Small intestine (tissue), 7 donors: Measurements from ENCODE around the gene ATF6. TPM values are rescaled to one million over a fixed set of nuclear protein-coding genes. Genes with fewer than 3 reads are reported as not detected.

Experiments used
- DNase-seq, 2 donors: peaks; one replicate each; pipeline versions ENCODE4 v3.0.0 to v3.0.0-alpha.2; 2013
- FAIRE-seq: peaks from 2 replicates; lab custom pipeline; 2012; peaks lifted over from hg19 to GRCh38; lab: Jason Lieb, UNC
- H3K27ac ChIP-seq, 3 donors: one replicate each; pipeline ENCODE4 v1.5.1; 2013; ENCODE audit warnings: low read length in 2 of 3, mild to moderate bottlenecking in 2 of 3, control low read depth in 1 of 3, inconsistent platforms in 1 of 3, low read depth in 1 of 3, moderate library complexity in 1 of 3
- H3K27me3 ChIP-seq, 3 donors: one replicate each; pipeline ENCODE4 v1.6.1; 2013; ENCODE audit warnings: low read length in 3 of 3, inconsistent platforms in 1 of 3; ENCODE audit not compliant: control insufficient read depth in 3 of 3, insufficient read depth in 3 of 3
- H3K36me3 ChIP-seq, 3 donors: one replicate each; pipeline ENCODE4 v1.6.1; 2013; ENCODE audit warnings: low read length in 3 of 3, inconsistent platforms in 1 of 3, low read depth in 1 of 3, mild to moderate bottlenecking in 1 of 3, moderate library complexity in 1 of 3; ENCODE audit not compliant: control insufficient read depth in 3 of 3, insufficient read depth in 2 of 3
- H3K4me1 ChIP-seq, 3 donors: one replicate each; pipeline ENCODE4 v1.6.1; 2013; ENCODE audit warnings: low read length in 2 of 3, inconsistent platforms in 1 of 3, low read depth in 1 of 3, mild to moderate bottlenecking in 1 of 3, moderate library complexity in 1 of 3; ENCODE audit not compliant: control insufficient read depth in 3 of 3, insufficient read depth in 2 of 3
- H3K4me3 ChIP-seq, 3 donors: one replicate each; pipeline ENCODE4 v1.5.1; 2013; ENCODE audit warnings: low read length in 3 of 3, control low read depth in 1 of 3, inconsistent platforms in 1 of 3, low read depth in 1 of 3, mild to moderate bottlenecking in 1 of 3, moderate library complexity in 1 of 3
- H3K9me3 ChIP-seq, 2 donors: one replicate each; pipeline ENCODE4 v1.6.1; 2013; ENCODE audit warnings: low read depth in 1 of 2, low read length in 1 of 2; ENCODE audit not compliant: control insufficient read depth in 2 of 2, insufficient read depth in 1 of 2
- WGBS, 3 donors: extraction: QIAGEN DNeasy Blood & Tissue Kit; methylation state at CpG; one replicate each; pipeline ENCODE4 v1.1.7; 2013; 5-methylcytosine and 5-hydroxymethylcytosine counted together
- polyA plus RNA-seq, 4 donors: library from polyadenylated mRNA; stranded (reverse) in 3 of 4; unstranded in 1 of 4; fragments of 200-250 nt in 3 of 4; fragments of 120-200 nt in 1 of 4; gene quantifications; one replicate each; pipeline versions ENCODE4 v1.2.1 to v1.2.3, GENCODE V29; 2013
- donor health status: healthy with polysubstance abuse.
- donor health status: control.
- donor health status: control.
- donor health status: Bipolar disorder and iron deficiency.
- donor health status: healthy.

ATF6 gene
- polyA plus RNA-seq, 4 donors: 2.7 to 19.6 (median 6.1) TPM

GRCh38 chr1:161981126-161981525, 215.0 kb downstream of the ATF6 start:
- DNase-seq (no peak), FAIRE-seq (no peak)
- H3K27ac ChIP-seq: no peak overlapping the region
- peaks cover 0 to 6% (median 0%) of the 10 kb centered on the region in 3 donors for H3K36me3 ChIP-seq
- 79 to 91% (median 86%) methylated on average over 8 of the region's 8 CpGs for WGBS, 3 donors
- no peaks in the 10 kb centered on the region for H3K4me1 ChIP-seq
- peaks cover 0 to 3% (median 0%) of the 10 kb centered on the region in 3 donors for H3K27me3 ChIP-seq
- H3K9me3 ChIP-seq: no peaks in the 10 kb centered on the region
- H3K4me3 ChIP-seq: no peak overlapping the region

DNA sequence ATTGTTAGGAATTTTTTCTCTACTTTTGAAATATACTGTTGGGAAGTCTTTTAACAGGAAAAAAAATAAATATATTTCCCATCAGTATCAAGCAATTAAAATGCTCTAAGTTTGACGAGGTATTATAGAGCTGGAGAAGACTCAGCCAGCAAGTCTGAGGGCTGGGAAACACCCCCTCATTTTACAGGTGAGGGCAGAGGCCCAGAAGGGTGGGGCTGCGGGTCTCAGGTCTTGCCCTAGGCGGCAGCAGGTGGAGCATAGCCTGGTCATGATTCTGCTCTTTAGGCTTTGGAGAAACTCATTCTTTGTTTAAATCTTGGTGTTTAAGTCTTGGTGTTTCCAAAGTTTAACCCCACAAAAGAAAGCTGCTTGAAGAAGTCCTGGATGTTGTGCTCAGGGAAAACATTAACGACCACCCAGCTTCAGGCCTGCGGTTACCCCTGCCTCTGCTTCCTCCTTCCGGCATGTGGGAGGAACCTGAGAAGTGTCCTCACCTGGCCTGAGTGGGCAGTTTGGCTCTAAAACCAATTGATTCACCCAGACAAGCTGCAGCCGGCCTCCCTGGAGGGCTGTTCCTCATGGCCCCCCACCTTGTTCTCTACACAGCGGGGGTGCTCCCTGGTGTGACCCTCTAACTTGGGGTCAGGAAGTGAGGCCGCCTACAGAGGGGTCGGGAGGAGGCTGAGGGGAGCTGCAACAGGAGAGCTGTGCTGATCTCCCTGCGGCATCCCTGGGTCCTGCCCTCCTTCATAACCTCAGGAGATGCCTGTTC, 215.8 kb downstream of the ATF6 start:
- no peaks in the 10 kb centered on the region for H3K9me3 ChIP-seq
- peaks cover 0 to 3% (median 0%) of the 10 kb centered on the region in 3 donors for H3K27me3 ChIP-seq
- H3K4me3 ChIP-seq: no peak overlapping the region
- WGBS, 3 donors: 74 to 83% (median 77%) methylated on average over 11 of the region's 11 CpGs
- no peaks in the 10 kb centered on the region for H3K4me1 ChIP-seq
- no peak overlapping the region for H3K27ac ChIP-seq
- DNase-seq: no peak
- H3K36me3 ChIP-seq: peaks cover 0 to 6% (median 0%) of the 10 kb centered on the region in 3 donors
- no peak for FAIRE-seq

DNA sequence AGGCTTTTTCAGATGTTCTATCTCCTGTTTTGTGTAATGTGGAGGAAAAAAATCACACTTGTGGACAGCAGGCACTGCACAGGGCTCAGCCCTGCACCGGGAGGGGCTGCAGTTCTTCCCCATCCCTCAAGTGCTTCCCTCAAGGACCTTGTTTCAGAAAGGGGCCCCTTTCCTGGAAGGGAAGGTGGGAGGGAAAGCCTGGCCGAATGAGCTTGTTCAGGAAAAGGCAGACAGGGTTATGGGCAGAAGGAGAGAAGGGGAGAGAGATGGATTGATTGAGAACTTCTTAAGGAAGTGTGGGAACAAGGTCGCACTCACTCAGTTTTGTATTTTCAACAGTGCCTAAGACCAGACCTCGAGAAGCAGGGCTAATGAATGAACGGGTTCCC, 216.4 kb downstream of the ATF6 start:
- H3K27me3 ChIP-seq: peaks cover 0 to 3% (median 0%) of the 10 kb centered on the region in 3 donors
- no peaks in the 10 kb centered on the region for H3K4me1 ChIP-seq
- no peak overlapping the region for H3K27ac ChIP-seq
- 58 to 78% (median 73%) methylated on average over 5 of the region's 5 CpGs for WGBS, 3 donors
- DNase-seq (no peak), FAIRE-seq (no peak)
- peaks cover 0 to 6% (median 0%) of the 10 kb centered on the region in 3 donors for H3K36me3 ChIP-seq
- H3K9me3 ChIP-seq: peaks cover 0 to 4% of the 10 kb centered on the region in 2 donors
- H3K4me3 ChIP-seq: no peak overlapping the region

DNA sequence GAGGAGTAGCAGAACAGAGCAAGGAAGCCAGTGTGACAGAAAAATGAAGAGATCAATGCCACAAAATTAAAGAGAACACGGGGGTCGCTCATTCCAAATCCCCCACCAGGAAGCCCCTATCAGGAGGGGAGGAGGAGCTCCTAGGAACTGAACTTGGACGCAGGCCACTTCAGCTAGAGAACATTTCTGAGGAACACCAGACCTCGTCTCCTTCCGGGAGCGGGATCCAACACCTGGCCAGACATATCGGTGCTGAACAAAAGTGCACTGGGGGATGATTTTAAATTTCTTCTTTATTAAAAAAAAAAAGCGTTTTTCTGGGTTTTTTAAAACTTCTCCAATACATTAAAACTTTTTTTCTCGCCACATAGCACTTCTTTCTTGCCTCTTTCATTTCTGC, 216.8 kb downstream of the ATF6 start:
- peaks cover 0 to 6% (median 0%) of the 10 kb centered on the region in 3 donors for H3K36me3 ChIP-seq
- H3K4me1 ChIP-seq: no peaks in the 10 kb centered on the region
- FAIRE-seq (no peak), DNase-seq (no peak)
- WGBS, 3 donors: 77 to 88% (median 84%) methylated on average over 9 of the region's 9 CpGs
- no peak overlapping the region for H3K27ac ChIP-seq
- peaks cover 0 to 3% (median 0%) of the 10 kb centered on the region in 3 donors for H3K27me3 ChIP-seq
- H3K4me3 ChIP-seq: no peak overlapping the region
- H3K9me3 ChIP-seq: peaks cover 0 to 8% of the 10 kb centered on the region in 2 donors

DNA sequence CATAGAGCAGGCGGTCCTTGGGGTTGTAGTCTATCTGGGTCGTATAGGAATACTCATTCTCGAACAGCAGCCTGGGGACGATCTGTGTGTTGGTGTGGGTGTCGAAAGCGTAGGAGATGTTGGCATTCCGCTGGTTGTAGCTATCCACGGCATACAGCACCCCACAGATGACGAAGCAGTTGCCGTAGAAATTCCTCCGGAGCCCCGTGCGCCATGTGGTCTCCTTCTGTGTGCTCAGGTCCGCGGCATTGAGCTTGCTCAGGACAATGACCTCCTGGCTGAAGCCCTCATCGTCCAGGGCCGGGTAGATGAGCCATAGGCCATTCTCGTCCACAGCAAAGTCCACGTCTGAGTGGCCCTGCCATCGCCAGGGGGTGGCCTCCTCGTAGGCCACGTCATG, 217.6 kb downstream of the ATF6 start:
- Histone ChIP-seq H3K4me3 (no peak overlapping the region), H3K27ac (no peak overlapping the region), H3K36me3 (peaks cover 0 to 6% (median 0%) of the 10 kb centered on the region in 3 donors), H3K4me1 (no peaks in the 10 kb centered on the region), H3K9me3 (peaks cover 0 to 9% of the 10 kb centered on the region in 2 donors), H3K27me3 (peaks cover 0 to 3% (median 0%) of the 10 kb centered on the region in 3 donors)
- no peak for FAIRE-seq
- WGBS, 3 donors: 92 to 94% (median 93%) methylated on average over 22 of the region's 22 CpGs
- DNase-seq: no peak

DNA sequence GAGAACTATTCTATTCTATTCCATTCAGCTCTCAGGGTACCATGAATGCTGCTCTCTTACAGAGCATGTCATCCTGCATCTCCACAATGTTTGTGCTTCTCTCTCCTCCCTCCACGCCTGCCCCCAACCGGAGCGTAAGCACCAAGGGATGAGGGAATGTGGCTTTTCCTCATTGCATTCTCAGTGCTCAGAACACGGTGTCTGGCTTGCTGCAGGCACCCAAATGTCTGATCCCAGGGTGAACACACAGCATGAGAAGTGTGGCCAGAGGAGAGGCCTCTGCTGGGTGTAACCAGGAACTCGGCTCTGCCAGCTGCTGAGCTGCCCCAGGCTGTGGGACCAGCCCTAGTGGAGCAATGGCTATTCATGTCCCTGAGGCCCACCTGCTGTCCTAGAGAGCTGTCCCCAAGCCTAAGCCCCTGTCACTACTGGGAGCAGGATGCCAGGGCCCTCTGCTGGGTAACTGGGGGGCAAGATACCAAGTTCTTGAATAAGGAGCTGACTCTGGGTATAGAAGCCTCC, 219.2 kb downstream of the ATF6 start:
- H3K9me3 ChIP-seq: peaks cover 0 to 9% of the 10 kb centered on the region in 2 donors
- no peak for FAIRE-seq
- 66 to 82% (median 77%) methylated on average over 5 of the region's 5 CpGs for WGBS, 3 donors

DNA sequence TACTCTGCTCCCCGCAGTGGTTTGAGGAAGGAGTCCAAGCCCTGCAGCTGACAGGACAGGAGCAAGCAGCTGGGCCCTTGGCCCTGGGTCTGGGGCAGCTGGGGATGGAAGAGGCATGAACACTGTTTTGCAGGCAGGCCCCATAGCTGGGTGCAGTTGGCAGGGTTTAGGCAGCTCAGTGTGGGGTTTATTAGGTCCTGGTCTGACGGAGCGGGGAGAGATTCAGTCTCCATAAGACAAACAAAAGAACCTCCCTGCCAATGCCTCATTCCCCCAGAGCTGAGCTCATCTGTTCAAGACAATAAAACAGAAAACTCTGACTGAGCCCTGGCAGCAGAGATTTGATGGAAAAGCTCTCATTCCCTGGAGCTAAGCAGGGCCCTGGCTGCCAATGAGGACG, 220.2 kb downstream of the ATF6 start:
- Histone ChIP-seq H3K4me3 (no peak overlapping the region), H3K27me3 (peaks cover 0 to 3% (median 0%) of the 10 kb centered on the region in 3 donors), H3K9me3 (peaks cover 0 to 10% of the 10 kb centered on the region in 2 donors), H3K27ac (no peak overlapping the region), H3K36me3 (peaks cover 0 to 6% (median 0%) of the 10 kb centered on the region in 3 donors), H3K4me1 (no peaks in the 10 kb centered on the region)
- FAIRE-seq (no peak), DNase-seq (no peak)
- 70 to 76% (median 74%) methylated on average over 4 of the region's 4 CpGs for WGBS, 3 donors

More for the DNA sequence above, 219.2 kb downstream of the ATF6 start:
- Histone ChIP-seq H3K4me3 (no peak overlapping the region), H3K36me3 (peaks cover 0 to 6% (median 0%) of the 10 kb centered on the region in 3 donors), H3K4me1 (no peaks in the 10 kb centered on the region), H3K27ac (no peak overlapping the region), H3K27me3 (peaks cover 0 to 3% (median 0%) of the 10 kb centered on the region in 3 donors)
- DNase-seq: no peak

DNA sequence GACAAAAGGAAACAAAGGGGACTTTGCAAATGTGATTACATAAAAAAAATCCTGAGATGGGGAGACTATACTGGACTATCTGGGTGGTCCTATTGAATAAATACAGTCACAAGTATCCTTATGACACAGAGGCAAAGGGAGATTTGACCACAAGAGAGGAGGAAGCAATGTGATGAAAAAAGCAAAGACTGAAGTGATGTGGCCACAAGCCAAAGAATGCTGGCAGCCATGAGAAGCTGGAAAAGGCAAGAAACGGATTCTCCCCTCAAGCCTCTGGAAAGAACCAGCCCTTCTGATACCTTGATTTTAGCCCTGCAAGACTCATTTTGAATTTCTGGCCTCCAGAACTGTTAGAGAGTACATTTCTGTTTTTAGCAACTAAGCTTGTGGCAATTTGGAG, 221.2 kb downstream of the ATF6 start:
- Histone ChIP-seq H3K4me1 (no peaks in the 10 kb centered on the region), H3K27me3 (peaks cover 0 to 3% (median 0%) of the 10 kb centered on the region in 3 donors), H3K27ac (no peak overlapping the region), H3K4me3 (no peak overlapping the region), H3K9me3 (peaks cover 0 to 14% of the 10 kb centered on the region in 2 donors), H3K36me3 (peaks cover 0 to 6% (median 0%) of the 10 kb centered on the region in 3 donors)
- no peak for DNase-seq
- 55 to 84% (median 64%) methylated on average over 1 of the region's 1 CpG for WGBS, 3 donors
- FAIRE-seq: no peak
